SU-DHL-6 (cell line): ENCODE measurements around the gene DYSF.
A peak's percentile ranks its signal among the peaks of the same experiment; 100 is the strongest.

ENCODE experiments used
- H2AFZ ChIP-seq: fragments of 200-600 bp; sonication (generic); 2 replicates; pipeline ENCODE4 v1.6.1; 2014; ENCODE audit warnings: low read depth, mild to moderate bottlenecking, moderate library complexity, mixed read lengths, antibody characterized with exemption, low read length; ENCODE audit not compliant: severe bottlenecking
- H3F3A ChIP-seq: fragments of 200-600 bp; shearing (Covaris generic); 2 replicates; pipeline ENCODE4 v1.6.0; 2016; ENCODE audit warnings: antibody characterized with exemption, mild to moderate bottlenecking; ENCODE audit not compliant: insufficient read depth
- H3K27ac ChIP-seq: fragments of 200-600 bp; sonication (generic); 2 replicates; pipeline ENCODE4 v1.5.1; 2016; ENCODE audit warnings: low read depth, mild to moderate bottlenecking, low read length, moderate library complexity, mixed read lengths
- H3K27me3 ChIP-seq: fragments of 200-600 bp; sonication (generic), shearing (Covaris generic); 2 replicates; pipeline ENCODE4 v1.6.0; 2014; ENCODE audit warnings: mild to moderate bottlenecking, low read length
- H3K36me3 ChIP-seq: fragments of 200-600 bp; sonication (generic); 2 replicates; pipeline ENCODE4 v1.6.1; 2014; ENCODE audit warnings: mild to moderate bottlenecking, low read length, mixed read lengths
- H3K4me2 ChIP-seq: fragments of 300-600, 200-600 bp; shearing (Covaris generic), sonication (generic); 2 replicates; pipeline ENCODE4 v1.6.0; 2014; ENCODE audit warnings: low read length, low read depth, mild to moderate bottlenecking; ENCODE audit not compliant: poor library complexity, severe bottlenecking
- H3K4me3 ChIP-seq: fragments of 200-600 bp; sonication (generic); 2 replicates; pipeline ENCODE4 v1.5.1; 2014; ENCODE audit warnings: antibody characterized with exemption, low read length, mild to moderate bottlenecking, mixed read lengths; ENCODE audit not compliant: insufficient read depth, poor library complexity, severe bottlenecking
- H3K79me2 ChIP-seq: fragments of 200-600 bp; sonication (generic); 2 replicates; pipeline ENCODE4 v1.6.1; 2014; ENCODE audit warnings: mild to moderate bottlenecking, low read length, moderate library complexity; ENCODE audit not compliant: insufficient read depth
- H3K9ac ChIP-seq: fragments of 200-600 bp; sonication (generic); 2 replicates; pipeline ENCODE4 v1.7.0; 2014; ENCODE audit warnings: mild to moderate bottlenecking, low read length
- H3K9me2 ChIP-seq: fragments of 200-600 bp; sonication (generic); replicated peaks from 2 replicates; pipeline ENCODE4 v1.6.1; 2014; ENCODE audit warnings: low read length; ENCODE audit not compliant: insufficient read depth
- H3K9me3 ChIP-seq: fragments of 200-600 bp; sonication (generic); 2 replicates; pipeline ENCODE4 v1.6.1; 2014; ENCODE audit warnings: low read length, mixed read lengths; ENCODE audit not compliant: insufficient read depth
- H4K20me1 ChIP-seq: fragments of 200-600 bp; sonication (generic); 2 replicates; pipeline ENCODE4 v1.6.1; 2014; ENCODE audit warnings: low read depth, mild to moderate bottlenecking, antibody characterized with exemption, low read length, moderate library complexity, mixed read lengths
- EZH2phosphoT487 ChIP-seq: fragments of 200-600 bp; sonication (generic), shearing (Covaris generic); conservative IDR thresholded peaks from 2 replicates; pipeline ENCODE4 v1.6.1; 2018; ENCODE audit warnings: mild to moderate bottlenecking, antibody characterized with exemption, low read length, moderate library complexity, mixed read lengths
- TF ChIP-seq, protein P1 (sequence below): fragments of 200-600 bp; sonication (generic); IDR thresholded peaks from one replicate; pipeline ENCODE4 v1.5.1; 2017; ENCODE audit warnings: antibody characterized with exemption, mild to moderate bottlenecking, low read length, moderate library complexity; ENCODE audit not compliant: insufficient read depth, poor library complexity, severe bottlenecking

The DYSF gene

DNA sequence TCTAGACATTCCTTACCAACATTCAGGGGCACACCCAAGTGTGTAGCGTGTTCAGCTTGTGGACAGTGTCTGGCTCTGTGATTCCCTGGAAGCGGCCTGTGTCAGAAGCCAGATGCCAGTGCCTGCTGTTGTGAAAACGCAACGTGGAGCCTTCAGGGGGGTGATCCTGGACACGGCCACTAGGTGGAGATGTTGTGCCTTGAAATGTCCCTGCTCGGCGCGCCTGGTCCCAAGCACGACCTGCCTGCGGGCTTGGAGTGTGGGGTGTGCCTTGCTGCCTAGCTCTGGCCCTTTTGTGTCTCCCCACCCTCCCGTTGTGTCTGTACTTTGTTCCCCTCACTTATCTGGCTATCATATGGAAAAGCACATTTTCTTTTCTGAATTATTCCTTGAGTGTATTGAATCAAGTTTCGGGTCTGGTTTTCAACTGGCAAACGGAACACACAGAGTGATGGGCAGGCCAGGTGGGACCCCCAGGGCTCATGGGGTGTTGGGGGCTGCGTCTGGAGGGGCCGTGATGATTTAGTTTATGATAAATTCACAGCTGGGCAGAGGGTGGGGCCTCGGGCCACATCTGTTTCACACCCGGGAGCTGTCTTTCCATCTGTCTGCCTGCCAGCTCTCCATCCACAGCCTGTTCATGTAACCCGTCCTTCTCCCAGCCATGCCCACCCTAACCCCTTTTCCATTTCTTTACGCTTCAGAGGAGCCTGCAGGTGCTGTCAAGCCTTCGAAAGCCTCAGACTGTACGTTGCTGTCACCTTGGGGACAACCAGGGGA is 95.5 kb downstream of the DYSF start:
- no peak overlapping the region for H3K4me2 ChIP-seq
- TF ChIP-seq, protein P1, sequence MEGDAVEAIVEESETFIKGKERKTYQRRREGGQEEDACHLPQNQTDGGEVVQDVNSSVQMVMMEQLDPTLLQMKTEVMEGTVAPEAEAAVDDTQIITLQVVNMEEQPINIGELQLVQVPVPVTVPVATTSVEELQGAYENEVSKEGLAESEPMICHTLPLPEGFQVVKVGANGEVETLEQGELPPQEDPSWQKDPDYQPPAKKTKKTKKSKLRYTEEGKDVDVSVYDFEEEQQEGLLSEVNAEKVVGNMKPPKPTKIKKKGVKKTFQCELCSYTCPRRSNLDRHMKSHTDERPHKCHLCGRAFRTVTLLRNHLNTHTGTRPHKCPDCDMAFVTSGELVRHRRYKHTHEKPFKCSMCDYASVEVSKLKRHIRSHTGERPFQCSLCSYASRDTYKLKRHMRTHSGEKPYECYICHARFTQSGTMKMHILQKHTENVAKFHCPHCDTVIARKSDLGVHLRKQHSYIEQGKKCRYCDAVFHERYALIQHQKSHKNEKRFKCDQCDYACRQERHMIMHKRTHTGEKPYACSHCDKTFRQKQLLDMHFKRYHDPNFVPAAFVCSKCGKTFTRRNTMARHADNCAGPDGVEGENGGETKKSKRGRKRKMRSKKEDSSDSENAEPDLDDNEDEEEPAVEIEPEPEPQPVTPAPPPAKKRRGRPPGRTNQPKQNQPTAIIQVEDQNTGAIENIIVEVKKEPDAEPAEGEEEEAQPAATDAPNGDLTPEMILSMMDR: peak; percentile 30
- TF ChIP-seq EZH2phosphoT487: no peak
- no peaks in the 10 kb centered on the region for H3K36me3 ChIP-seq
- no peaks in the 10 kb centered on the region for H4K20me1 ChIP-seq
- H3K27ac ChIP-seq: no peak overlapping the region
- H3F3A ChIP-seq: no peaks in the 10 kb centered on the region
- H3K9ac ChIP-seq: no peak overlapping the region
- H2AFZ ChIP-seq: no peak overlapping the region
- H3K9me2 ChIP-seq: no peaks in the 10 kb centered on the region
- no peaks in the 10 kb centered on the region for H3K79me2 ChIP-seq
- no peaks in the 10 kb centered on the region for H3K9me3 ChIP-seq
- no peaks in the 10 kb centered on the region for H3K27me3 ChIP-seq
- H3K4me3 ChIP-seq: no peak overlapping the region

DNA sequence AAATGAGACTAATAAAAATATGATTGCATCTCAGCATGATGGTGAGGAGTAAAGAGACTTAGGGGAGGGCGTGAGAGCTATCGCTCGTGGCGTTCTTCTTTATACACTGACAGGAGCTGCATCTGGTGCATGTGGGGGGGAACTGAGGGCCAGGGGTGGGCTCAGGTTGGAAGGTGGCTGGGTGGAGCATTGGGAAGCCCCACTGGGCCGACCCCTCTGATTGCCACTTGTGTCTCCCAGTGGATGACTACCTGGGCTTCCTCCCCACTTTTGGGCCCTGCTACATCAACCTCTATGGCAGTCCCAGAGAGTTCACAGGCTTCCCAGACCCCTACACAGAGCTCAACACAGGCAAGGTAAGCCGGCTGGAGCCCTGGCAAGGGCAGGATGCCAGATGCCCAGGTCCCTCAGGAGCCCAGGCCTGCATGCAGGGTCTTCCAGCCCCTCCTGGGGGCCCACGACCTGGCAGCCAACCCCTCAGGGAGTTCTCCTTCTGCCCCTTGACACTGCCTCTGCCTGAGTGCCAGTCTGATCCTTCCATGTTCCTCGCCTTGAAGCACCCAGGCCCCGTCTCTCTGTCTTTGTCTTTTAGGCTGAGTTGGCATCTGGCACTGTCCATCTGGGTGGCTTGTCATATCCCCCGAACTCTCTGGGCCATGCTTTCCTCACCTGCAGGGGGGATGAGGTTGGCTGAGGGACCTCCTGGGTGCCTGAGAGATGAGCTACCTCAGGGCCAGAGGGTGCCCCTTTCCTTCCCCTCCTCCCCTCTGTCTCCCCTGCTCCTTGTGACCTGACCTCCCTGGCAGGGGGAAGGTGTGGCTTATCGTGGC is 97.7 kb downstream of the DYSF start:
- Histone ChIP-seq H3K27ac (no peak overlapping the region), H3K9me2 (no peaks in the 10 kb centered on the region), H3K9ac (no peak overlapping the region), H3K4me3 (no peak overlapping the region), H4K20me1 (no peaks in the 10 kb centered on the region), H2AFZ (no peak overlapping the region), H3F3A (no peaks in the 10 kb centered on the region), H3K9me3 (no peaks in the 10 kb centered on the region), H3K4me2 (no peak overlapping the region), H3K79me2 (no peaks in the 10 kb centered on the region), H3K36me3 (no peaks in the 10 kb centered on the region), H3K27me3 (no peaks in the 10 kb centered on the region)
- TF ChIP-seq, protein P1: no peak
- no peak for TF ChIP-seq EZH2phosphoT487

DNA sequence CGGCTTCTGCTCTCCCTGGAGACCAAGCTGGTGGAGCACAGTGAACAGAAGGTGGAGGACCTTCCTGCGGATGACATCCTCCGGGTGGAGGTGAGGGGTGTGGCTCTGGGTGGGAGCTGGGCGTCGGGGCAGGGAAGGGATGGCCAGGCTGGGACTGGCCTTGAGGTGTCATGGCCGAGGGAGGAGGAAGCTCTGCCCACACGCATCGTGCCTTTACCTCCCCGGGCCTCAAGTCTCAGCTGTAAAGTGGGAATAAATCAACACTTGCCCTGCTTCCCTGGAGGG is 98.2 kb downstream of the DYSF start:
- H3K27me3 ChIP-seq: no peaks in the 10 kb centered on the region
- no peak overlapping the region for H3K4me3 ChIP-seq
- H3K9me2 ChIP-seq: no peaks in the 10 kb centered on the region
- no peaks in the 10 kb centered on the region for H3K79me2 ChIP-seq
- H3K4me2 ChIP-seq: no peak overlapping the region
- H3K9me3 ChIP-seq: no peaks in the 10 kb centered on the region
- no peaks in the 10 kb centered on the region for H3K36me3 ChIP-seq
- no peaks in the 10 kb centered on the region for H4K20me1 ChIP-seq
- TF ChIP-seq, protein P1: no peak
- TF ChIP-seq EZH2phosphoT487: no peak
- H3F3A ChIP-seq: no peaks in the 10 kb centered on the region
- H3K9ac ChIP-seq: no peak overlapping the region
- no peak overlapping the region for H3K27ac ChIP-seq
- no peak overlapping the region for H2AFZ ChIP-seq
